ENCODE measurements around the gene RNPEP. TPM values are rescaled to one million over a fixed set of nuclear protein-coding genes. Genes with fewer than 3 reads are reported as not detected.
A peak's percentile ranks its signal among the peaks of the same experiment; 100 is the strongest.

Gene RNPEP
- total RNA-seq, 1 donor from 2014 or later: 15.4 TPM

DNA sequence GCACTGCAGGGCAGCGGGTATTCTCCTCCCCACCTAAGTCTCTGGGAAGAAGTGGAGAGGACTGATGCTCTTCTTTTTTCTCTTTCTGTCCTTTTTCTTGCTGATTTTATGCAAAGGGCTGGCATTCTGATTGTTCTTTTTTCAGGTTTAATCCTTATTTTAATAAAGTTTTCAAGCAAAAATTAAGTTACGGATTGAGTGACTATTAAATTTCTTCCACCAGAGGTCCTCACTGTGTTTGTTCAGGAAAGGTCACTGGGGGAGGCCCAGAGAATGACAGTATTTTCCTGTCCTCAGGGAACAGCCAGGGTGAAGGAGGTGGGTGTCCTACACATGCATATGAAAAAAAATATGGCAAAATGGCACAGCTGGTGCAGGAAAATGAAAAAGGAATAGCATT, 23.5 kb downstream of the RNPEP start:
- ATAC-seq (ENCODE audit: poor library complexity) (no peak), DNase-seq (no peak)
- intact Hi-C loops (cut with DNase I): no loop called here

DNA sequence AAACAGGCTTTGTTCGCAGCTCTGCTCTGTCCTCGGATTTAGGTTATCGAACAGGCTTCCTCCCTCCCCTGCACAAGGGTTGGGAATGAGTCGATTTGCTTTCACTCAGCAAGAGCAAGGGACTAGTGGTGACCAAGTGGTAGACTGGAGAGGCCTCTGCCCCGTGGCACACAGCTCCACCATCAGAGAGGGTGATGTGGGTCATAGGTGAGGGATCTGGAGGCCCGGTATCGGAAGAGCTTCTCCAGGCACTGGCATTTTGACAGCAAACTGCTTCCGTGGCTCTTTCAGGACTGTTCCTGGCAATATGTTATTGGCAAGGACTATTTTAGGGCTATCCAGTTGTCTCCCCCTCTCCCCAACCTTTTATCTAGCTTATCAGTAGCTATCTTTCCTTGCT, 24.9 kb downstream of the RNPEP start:
- intact Hi-C loops (cut with DNase I): no loop called here
- DNase-seq (no peak), ATAC-seq (ENCODE audit: poor library complexity) (no peak)

DNA sequence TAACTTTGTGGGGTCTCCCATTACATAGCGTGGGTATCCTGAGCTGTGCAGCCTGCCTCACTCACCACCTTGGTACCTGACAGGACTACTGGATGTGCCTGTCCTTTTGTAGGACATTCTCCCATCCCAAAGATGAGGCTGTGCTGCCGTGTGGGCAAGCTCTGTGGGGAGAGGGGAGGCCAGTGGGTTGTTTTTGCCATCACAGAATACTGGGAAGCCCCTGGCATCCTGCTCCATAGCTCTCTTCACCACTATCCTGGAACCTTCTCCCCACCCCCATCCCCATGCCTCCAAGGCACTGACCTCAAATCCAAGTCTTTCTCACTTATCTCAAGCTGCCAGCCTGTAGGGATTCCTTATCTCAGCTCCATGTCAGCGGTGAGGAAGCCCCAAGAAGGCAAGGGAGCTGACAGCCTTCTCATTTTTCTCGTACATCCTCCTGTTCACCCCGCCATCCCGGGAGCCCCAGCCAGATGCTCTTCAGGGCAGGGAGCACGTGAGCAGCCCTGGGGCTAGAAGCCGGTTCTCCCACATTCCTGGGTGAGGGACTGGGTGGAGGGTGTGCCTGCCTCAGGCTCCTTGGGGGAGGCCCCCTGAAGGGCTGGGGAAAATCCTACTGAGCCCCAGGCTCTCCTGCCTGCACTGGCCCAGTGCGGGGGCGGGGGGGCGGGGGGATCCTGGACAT, 25.5 kb downstream of the RNPEP start:
- no peak for DNase-seq
- ATAC-seq (ENCODE audit: poor library complexity): no peak
- intact Hi-C loops (cut with DNase I): loop anchor here (2.0 kb wide), 1 partner anchor 111 kb away; no protein-coding TSS in a partner anchor

DNA sequence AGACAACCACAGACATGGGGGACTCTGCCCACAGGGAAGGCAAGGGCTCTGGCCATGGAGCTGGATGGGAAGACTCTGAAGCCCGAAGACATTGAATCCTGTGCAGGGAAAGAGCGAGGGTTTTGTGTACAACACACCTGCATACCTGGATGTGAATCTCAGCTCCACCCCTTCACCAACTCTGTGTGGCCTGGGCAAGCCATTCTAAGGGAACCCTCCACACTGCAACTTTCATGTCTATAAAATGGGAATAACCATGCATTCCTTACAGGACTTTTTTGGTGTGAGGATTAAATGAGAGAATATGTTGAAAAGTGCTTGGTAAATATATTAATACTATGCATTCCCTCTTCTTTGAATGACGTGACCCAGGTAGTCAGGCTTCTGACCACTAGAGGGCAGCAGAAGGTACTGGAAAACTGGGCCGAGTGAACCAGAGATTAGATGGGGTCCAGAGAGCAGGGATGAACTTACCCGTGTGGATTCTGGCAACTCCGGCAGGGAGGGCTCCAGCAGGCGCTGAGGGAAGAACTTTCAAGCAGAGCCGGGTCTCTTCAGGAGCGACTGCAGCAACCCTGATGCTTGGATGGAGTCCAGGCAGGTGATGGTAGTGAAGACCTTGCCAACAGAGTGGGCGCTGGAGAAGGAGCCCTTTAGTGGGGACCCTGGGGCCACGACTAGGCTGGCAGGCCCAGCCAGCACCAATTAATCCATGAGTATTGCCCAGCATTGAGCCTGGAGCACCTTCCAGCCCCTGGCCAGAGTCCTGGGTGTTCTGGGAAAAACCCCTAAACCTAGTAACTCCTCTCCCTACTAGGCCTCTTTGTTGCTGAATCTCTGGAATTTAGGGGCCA, 27.1 kb downstream of the RNPEP start:
- DNase-seq: peak; percentile 48
- ATAC-seq (ENCODE audit: poor library complexity): peak; percentile 83
- intact Hi-C loops (cut with DNase I): loop anchor here (2.0 kb wide), 1 partner anchor 109 kb away; no protein-coding TSS in a partner anchor

DNA sequence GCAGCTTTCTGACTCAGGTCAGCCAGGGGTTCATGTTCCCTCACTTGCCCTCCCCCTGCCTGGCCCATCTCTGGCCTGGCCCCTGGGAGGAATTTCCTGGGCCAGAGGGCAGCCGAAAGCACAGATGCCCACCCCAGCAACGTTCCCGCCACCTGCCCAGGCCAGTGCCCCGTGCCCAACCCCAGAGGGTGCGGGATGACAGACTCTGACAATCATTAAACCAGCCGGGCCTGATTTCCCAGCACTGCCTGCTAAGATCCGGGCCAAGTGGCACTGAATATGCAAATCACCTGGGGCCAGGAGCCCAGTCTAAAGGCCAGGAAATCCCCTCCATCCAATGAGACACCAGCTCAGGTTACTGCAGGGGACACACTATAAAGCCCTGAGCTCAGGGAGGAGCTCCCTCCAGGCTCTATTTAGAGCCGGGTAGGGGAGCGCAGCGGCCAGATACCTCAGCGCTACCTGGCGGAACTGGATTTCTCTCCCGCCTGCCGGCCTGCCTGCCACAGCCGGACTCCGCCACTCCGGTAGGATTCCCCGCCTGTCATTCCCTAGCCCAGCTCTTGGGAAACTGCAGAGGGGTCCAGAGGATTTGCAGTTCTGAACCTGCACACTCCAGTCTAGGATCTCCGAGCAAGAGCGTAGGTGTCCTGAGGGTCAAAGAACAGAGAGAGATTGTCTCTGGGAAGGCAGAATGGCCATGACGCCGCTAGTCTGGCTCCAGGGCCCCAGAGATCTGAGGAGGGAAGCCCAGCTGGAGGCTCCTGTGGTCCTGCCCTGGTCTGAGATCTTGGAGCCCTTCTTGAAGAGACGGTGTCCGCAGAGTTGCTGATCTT, 27.9 kb downstream of the RNPEP start, which contains the start of gene ELF3:
ELF3 (plus strand) TSS at position 408 of the 836 bp plus-strand sequence. CDS start 550 bp downstream, outside the sequence.
- intact Hi-C loops (cut with DNase I): no loop called here
- peak; percentile 69 for ATAC-seq (ENCODE audit: poor library complexity)

DNA sequence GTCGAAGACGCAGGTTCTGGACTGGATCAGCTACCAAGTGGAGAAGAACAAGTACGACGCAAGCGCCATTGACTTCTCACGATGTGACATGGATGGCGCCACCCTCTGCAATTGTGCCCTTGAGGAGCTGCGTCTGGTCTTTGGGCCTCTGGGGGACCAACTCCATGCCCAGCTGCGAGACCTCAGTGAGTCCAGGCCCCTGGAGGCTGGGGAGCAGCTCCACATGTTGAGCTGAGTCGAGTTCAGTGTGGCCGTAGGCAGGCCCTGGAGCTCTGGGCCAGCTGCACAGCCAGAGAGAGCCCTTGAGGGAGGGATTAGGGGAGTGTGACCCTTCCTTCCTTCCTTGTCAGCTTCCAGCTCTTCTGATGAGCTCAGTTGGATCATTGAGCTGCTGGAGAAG, 29.5 kb downstream of the RNPEP start:
- DNase-seq (no peak), ATAC-seq (ENCODE audit: poor library complexity) (no peak)
- intact Hi-C loops (cut with DNase I): no loop called here

More for the DNA sequence above, 27.9 kb downstream of the RNPEP start, which contains the start of gene ELF3:
- peak; percentile 46 for DNase-seq

DNA sequence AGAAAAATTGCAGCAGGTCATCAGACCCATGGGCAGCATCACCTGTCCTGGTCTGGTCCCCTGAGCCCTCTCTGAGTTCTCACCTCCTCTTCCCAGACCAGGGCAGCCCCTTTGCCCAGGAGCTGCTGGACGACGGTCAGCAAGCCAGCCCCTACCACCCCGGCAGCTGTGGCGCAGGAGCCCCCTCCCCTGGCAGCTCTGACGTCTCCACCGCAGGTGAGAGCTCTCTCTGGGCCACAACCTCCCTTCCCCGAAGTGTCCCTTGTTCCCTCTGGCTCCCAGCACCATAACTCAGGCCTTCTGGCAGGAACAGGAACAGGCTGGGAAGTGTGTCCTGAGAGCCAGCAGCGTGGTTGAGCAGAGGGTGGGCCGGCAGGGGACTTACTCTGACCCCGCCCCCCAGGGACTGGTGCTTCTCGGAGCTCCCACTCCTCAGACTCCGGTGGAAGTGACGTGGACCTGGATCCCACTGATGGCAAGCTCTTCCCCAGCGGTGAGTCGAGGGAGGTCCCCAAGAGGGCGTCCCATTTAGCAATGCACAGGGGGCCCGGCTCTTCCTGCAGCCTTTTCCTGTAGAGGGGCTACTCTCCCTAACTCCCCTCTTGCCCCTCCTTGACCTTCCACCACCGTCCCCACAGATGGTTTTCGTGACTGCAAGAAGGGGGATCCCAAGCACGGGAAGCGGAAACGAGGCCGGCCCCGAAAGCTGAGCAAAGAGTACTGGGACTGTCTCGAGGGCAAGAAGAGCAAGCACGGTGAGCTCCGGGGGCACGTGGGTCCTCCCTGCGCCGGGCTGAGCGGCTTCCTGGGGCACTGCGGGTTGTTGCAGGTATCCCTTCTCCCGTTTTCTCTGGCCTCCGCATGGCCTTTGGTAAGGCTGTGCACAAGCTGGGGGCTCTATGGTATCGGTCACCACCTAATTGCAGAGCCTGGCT, 30.4 kb downstream of the RNPEP start:
- DNase-seq (no peak), ATAC-seq (ENCODE audit: poor library complexity) (no peak)
- intact Hi-C loops (cut with DNase I): no loop called here

DNA sequence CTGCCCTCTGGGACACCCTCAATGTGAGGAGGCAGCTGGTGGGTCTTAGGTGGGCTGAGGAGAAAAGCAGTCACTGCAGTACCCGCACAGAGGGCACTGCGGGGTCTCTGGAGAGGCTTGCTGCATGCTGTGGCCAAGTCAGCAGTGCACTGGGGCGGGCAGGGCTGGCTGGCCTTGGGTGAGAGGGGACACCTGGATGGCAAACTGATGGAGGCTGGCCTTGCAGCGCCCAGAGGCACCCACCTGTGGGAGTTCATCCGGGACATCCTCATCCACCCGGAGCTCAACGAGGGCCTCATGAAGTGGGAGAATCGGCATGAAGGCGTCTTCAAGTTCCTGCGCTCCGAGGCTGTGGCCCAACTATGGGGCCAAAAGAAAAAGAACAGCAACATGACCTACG, 31.2 kb downstream of the RNPEP start:
- no peak for DNase-seq
- intact Hi-C loops (cut with DNase I): no loop called here
- no peak for ATAC-seq (ENCODE audit: poor library complexity)

DNA sequence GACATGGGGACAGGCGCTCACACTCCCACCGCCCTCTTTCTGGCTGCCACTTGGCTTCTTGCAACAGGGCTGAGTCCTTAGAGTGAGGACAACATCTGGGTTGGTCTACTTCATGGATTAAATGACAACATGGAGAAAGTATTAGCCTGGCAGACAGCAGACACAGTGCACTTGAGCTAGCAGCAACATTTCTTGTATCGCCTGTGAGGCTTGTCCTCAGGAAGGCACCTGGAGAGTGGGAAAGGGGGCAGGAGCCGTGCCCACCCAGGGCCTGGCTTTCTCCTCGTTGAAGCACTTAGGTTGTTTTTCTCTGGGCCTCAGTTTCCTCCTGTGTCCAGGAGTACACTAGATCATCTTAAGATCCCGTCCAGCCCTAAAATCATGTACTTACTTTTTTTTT, 31.6 kb downstream of the RNPEP start:
- no peak for ATAC-seq (ENCODE audit: poor library complexity)
- intact Hi-C loops (cut with DNase I): no loop called here
- DNase-seq: no peak

DNA sequence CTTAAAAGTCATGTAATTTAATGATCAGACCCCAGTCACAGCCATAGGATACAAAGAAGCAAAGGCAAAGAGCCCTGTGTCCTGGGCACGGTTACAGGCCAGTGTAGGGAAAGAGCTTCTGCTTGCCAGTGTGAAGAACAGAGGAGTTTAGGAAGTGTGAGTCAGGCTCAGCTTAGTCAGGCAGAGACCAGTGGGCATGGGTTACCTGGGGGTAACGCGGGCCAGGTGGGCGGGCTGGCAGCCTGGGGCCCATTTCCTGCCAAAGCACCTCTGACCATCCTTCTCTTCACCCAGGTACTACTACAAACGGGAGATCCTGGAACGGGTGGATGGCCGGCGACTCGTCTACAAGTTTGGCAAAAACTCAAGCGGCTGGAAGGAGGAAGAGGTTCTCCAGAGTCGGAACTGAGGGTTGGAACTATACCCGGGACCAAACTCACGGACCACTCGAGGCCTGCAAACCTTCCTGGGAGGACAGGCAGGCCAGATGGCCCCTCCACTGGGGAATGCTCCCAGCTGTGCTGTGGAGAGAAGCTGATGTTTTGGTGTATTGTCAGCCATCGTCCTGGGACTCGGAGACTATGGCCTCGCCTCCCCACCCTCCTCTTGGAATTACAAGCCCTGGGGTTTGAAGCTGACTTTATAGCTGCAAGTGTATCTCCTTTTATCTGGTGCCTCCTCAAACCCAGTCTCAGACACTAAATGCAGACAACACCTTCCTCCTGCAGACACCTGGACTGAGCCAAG, 32.6 kb downstream of the RNPEP start:
- ATAC-seq (ENCODE audit: poor library complexity) (no peak), DNase-seq (no peak)
- intact Hi-C loops (cut with DNase I): no loop called here

DNA sequence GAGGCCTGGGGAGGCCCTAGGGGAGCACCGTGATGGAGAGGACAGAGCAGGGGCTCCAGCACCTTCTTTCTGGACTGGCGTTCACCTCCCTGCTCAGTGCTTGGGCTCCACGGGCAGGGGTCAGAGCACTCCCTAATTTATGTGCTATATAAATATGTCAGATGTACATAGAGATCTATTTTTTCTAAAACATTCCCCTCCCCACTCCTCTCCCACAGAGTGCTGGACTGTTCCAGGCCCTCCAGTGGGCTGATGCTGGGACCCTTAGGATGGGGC, 33.2 kb downstream of the RNPEP start:
- no peak for ATAC-seq (ENCODE audit: poor library complexity)
- no peak for DNase-seq
- intact Hi-C loops (cut with DNase I): no loop called here

DNA sequence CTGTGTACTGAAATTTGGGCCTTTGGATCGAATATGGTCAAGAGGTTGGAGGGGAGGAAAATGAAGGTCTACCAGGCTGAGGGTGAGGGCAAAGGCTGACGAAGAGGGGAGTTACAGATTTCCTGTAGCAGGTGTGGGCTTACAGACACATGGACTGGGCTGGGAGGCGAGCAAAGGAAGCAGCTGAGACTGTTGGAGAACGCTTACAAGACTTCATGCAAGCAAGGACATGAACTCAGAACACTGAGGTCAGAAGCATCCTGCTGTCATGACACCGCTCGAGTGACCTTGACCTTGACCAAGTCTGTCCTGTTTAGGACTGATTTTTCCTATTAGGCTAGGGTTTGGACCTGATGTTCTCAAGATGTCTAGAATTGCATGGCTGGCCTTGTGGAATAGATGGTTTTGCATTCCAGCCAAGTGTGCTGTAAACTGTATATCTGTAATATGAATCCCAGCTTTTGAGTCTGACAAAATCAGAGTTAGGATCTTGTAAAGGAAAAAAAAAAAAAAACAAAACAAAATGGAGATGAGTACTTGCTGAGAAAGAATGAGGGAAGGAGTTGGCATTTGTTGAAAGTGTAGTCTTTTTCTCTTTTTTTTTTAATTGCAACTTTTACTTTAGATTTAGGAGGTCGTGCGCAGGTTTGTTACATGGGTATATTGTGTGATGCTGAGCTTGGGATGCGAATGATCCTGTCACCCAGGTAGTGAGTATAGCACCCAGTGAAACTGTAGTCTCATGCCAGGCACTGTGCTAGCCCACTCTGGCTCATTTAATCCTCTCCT, 33.8 kb downstream of the RNPEP start:
- ATAC-seq (ENCODE audit: poor library complexity): no peak
- no peak for DNase-seq
- intact Hi-C loops (cut with DNase I): no loop called here

DNA sequence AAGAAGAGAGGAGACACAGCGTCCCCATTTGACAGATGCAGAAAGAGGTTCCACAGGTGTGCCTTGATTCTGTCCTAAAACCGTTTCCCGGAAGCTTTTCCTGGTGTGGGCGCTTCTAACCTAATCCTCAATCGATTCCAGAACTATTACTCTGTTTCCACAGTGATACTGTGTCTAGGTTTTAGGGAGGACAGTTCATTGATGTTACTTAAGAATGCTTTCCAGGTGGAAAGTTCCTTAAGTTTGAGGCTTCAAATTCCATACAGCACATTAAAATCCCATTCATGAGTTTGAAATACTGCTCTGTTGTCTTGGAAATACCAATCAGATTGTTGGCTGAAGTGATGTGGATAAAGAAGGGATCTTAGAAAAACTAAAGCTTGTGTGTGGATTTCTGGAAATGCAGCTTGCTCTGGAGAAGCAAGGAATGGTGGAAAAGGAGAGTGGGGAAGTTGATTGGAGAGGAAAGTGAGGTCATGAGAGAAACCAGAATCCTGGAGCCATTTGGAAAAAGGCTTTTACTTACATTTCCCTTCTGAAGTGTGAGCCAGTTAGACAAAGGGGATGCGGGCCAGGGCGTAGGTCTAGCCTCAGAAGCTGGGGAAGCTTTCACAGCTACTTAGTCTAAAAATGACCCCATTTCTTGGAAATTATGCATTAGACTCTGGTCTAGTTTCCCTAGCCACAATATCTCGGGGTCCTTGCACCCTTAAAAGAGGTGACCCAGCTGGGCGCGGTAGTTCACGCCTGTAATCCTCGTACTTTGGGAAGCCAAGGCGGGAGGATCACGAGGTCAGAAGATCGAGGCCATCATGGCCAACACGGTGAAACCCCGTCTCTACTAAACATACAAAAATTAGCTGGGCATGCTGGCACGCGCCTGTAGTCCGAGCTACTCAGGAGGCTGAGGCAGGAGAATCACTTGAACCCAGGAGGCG, 34.6 kb downstream of the RNPEP start:
- ATAC-seq (ENCODE audit: poor library complexity) (no peak), DNase-seq (no peak)
- intact Hi-C loops (cut with DNase I): no loop called here

DNA sequence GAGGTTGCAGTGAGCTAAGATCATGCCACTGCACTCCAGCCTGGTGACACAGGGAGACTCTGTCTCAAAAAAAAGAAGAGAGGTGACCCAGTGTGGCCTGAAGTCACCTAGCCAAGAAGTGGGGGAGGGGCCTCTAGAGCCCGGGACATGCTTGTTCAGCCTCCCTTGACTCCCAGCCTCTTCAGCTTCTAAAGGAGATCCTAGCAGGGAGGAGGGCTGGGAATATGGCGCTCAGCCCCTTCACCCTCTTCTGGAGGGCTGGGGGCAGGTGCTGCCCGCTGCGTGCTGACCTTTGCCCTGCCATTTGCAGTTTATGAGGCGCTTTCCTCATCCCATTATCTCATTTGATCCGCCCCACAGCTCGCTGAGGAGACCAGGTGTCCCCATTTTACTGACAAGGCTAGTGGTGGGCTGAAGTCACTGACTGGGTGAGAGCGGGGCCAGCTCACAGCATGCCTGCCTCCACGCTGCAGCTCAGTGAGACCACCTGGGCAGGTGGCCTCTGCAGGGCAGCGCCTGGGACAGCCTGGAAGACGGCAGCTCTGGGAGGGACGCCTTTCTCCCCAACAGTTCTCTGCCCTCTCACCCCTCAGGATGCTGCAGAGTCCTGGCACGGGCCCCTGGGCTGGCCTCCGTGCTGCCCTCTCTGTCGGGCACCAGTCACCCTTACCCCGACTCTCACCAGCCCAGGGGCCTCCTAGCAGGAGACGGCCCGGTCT, 35.5 kb downstream of the RNPEP start:
- DNase-seq: no peak
- peak; percentile 13 for ATAC-seq (ENCODE audit: poor library complexity)
- intact Hi-C loops (cut with DNase I): no loop called here
